Peyer's patch (tissue), 4 donors: ENCODE measurements around the gene ABCF2. TPM values are rescaled to one million over a fixed set of nuclear protein-coding genes. Genes with fewer than 3 reads are reported as not detected.
A peak's percentile ranks its signal among the peaks of the same experiment; 100 is the strongest.

Experiments
- DNase-seq, 3 donors: peaks; one replicate each; pipeline ENCODE4 v3.0.0-alpha.2; 2017 to 2019
- H3K27ac ChIP-seq, 4 donors: fragments of 200-600 bp; sonication (generic); one replicate each; pipeline ENCODE4 v1.5.1; 2016 to 2019
- H3K27me3 ChIP-seq, 2 donors: fragments of 200-600 bp; sonication (generic); one replicate each; pipeline ENCODE4 v1.5.1; 2019
- H3K36me3 ChIP-seq, 3 donors: fragments of 200-600 bp; sonication (generic); one replicate each; pipeline ENCODE4 v1.5.1; 2016 to 2019
- H3K4me1 ChIP-seq, 4 donors: fragments of 200-600 bp; sonication (generic); one replicate each; pipeline ENCODE4 v1.5.1; 2016 to 2019
- H3K4me3 ChIP-seq, 4 donors: fragments of 200-600 bp; sonication (generic); 1 replicate in 3 of 4; 2 replicates in 1 of 4; pipeline ENCODE4 v1.5.1; 2016 to 2019; ENCODE audit warnings: mild to moderate bottlenecking in 1 of 4
- H3K9me3 ChIP-seq, 4 donors: fragments of 200-600 bp; sonication (generic); one replicate each; pipeline ENCODE4 v1.5.1; 2016 to 2019; ENCODE audit warnings: mild to moderate bottlenecking in 1 of 4
- CTCF ChIP-seq, 6 experiments: fragments of 450-650 bp in 4 of 6; fragments of 200-600 bp in 2 of 6; sonication (generic) in 1 of 6; IDR thresholded peaks; one replicate each; pipeline ENCODE4 v1.5.1; 2017 to 2019; ENCODE audit warnings: antibody characterized with exemption in 6 of 6, mild to moderate bottlenecking in 3 of 6, moderate library complexity in 1 of 6
- POLR2A ChIP-seq, 2 donors: fragments of 450-650 bp; IDR thresholded peaks; one replicate each; pipeline ENCODE4 v1.5.1; 2017; ENCODE audit warnings: antibody characterized with exemption in 2 of 2, mild to moderate bottlenecking in 2 of 2, moderate library complexity in 2 of 2
- total RNA-seq, 4 donors: library from RNA; depleted of rRNA; stranded (reverse); fragments of >200 nt; gene quantifications; one replicate each; pipeline ENCODE4 v1.1.0, GENCODE V29; 2016

ABCF2 gene
- total RNA-seq, 4 donors from 2014 or later, result 20.7 to 29.7 (median 26.4) TPM

- H3K4me1 ChIP-seq, result peaks cover 0 to 74% (median 31%) of the 10 kb centered on the region in 4 donors
Measured at GRCh38 chr7:151246102-151246850, 19.3 kb upstream of the ABCF2 start.

GRCh38 chr7:151245360-151246101 is 18.5 kb upstream of the ABCF2 start:
- Histone ChIP-seq H3K36me3 (no peaks in the 10 kb centered on the region), H3K4me1 (peaks cover 0 to 67% (median 31%) of the 10 kb centered on the region in 4 donors), H3K27me3 (no peaks in the 10 kb centered on the region), H3K9me3 (peaks cover 0 to 5% (median 0%) of the 10 kb centered on the region in 4 donors), H3K4me3 (peak overlapping the region; percentile 14 to 50 (median 44)), H3K27ac (peak overlapping the region in 1 of 4 donors; percentile 42)
- TF ChIP-seq POLR2A (IDR thresholded peaks at IDR 0.05), result no peak
- peak in 5 of 6 experiments; percentile 36 to 82 (median 49) for TF ChIP-seq CTCF (IDR thresholded peaks at IDR 0.05)
- peak; percentile 56 to 71 (median 61) for DNase-seq

More at GRCh38 chr7:151246102-151246850, 19.3 kb upstream of the ABCF2 start:
- no peaks in the 10 kb centered on the region for H3K27me3 ChIP-seq
- peak overlapping the region in 3 of 4 donors; percentile 42 to 50 (median 46) for H3K4me3 ChIP-seq
- peak overlapping the region in 2 of 4 donors; percentile 42 to 69 for H3K27ac ChIP-seq
- TF ChIP-seq POLR2A (IDR thresholded peaks at IDR 0.05) (no peak), CTCF (IDR thresholded peaks at IDR 0.05) (no peak)
- H3K36me3 ChIP-seq, result no peaks in the 10 kb centered on the region
- peak in 1 of 3 donors; percentile 37 for DNase-seq
- H3K9me3 ChIP-seq, result peaks cover 0 to 5% (median 0%) of the 10 kb centered on the region in 4 donors

- TF ChIP-seq POLR2A (IDR thresholded peaks at IDR 0.05), result no peak
- no peak for TF ChIP-seq CTCF (IDR thresholded peaks at IDR 0.05)
- peaks cover 0 to 61% (median 31%) of the 10 kb centered on the region in 4 donors for H3K4me1 ChIP-seq
- peak overlapping the region in 1 of 4 donors; percentile 42 for H3K27ac ChIP-seq
- peaks cover 0 to 5% (median 0%) of the 10 kb centered on the region in 4 donors for H3K9me3 ChIP-seq
- H3K4me3 ChIP-seq, result peak overlapping the region; percentile 14 to 50 (median 44)
- H3K36me3 ChIP-seq, result peaks cover 0 to 5% (median 0%) of the 10 kb centered on the region in 3 donors
- peak in 1 of 3 donors; percentile 26 for DNase-seq
- no peaks in the 10 kb centered on the region for H3K27me3 ChIP-seq
Measured at GRCh38 chr7:151244841-151245346, 17.9 kb upstream of the ABCF2 start.

- no peak for TF ChIP-seq POLR2A (IDR thresholded peaks at IDR 0.05)
- TF ChIP-seq CTCF (IDR thresholded peaks at IDR 0.05), result peak; percentile 71 to 83 (median 74)
- Histone ChIP-seq H3K9me3 (peaks cover 0 to 5% (median 0%) of the 10 kb centered on the region in 4 donors), H3K27me3 (no peaks in the 10 kb centered on the region), H3K36me3 (peaks cover 0 to 11% (median 0%) of the 10 kb centered on the region in 3 donors), H3K27ac (peak overlapping the region in 1 of 4 donors; percentile 10), H3K4me1 (peaks cover 0 to 55% (median 30%) of the 10 kb centered on the region in 4 donors), H3K4me3 (no peak overlapping the region)
- peak; percentile 36 to 71 (median 61) for DNase-seq
Measured at GRCh38 chr7:151244196-151244840, 17.3 kb upstream of the ABCF2 start.
